ENCODE data around the gene PPIG.
A peak's percentile ranks its signal among the peaks of the same experiment; 100 is the strongest.
"Not testable (repeated sequence)": the region's sequence is repeated elsewhere in the genome, so short reads cannot be mapped to it uniquely, and the experiment has no call there.

The PPIG gene

DNA sequence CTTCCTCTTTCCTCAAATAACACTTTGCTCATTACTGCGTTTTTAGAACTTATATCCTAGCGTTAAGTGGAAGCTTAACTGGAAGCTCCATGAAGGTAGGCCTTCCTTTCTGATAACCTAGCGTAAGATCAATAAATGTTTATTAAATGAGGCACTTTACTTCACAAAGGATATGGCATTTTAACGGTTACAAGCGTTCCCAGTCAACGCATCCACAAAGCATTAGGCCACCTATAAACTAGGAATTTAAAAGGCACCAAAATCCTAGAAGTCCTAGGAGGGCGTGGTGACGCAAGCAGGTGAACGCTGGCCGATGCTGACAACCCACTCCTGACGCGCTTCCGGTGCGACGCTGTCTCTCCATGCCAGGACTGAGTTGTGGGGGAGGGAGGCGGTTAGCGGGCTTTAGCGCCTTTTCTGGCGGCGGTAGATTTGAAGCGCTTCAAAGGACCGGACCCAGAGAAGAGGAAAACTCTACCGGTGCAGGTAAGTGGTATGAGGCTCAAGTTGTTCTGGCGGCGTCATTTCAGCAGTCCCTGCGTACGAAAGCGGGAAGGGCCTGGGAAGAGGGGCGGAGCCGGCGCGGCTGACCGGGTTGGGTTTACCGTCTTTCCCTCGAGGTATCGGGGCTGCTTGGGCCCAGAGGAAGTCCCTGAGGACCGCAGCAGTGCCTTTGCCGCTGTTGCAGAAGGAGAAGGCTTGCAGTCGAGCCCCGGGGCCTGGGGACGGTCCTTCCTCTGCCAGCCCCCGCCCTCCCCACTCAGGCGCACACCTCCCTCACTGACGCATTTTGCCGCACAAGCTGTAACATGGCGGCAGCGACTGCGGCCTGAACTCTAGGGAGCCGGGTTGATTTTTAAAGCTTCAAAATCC is at the start of gene PPIG:
PPIG (plus strand) TSS at position 347 of the 873 bp plus-strand sequence. CDS start 19,691 bp downstream, outside the sequence.
- CTCF ChIA-PET: no interaction called here
- peak; percentile 89 for DNase-seq (ENCODE audit: low spot score)
- H3K27ac ChIP-seq: peak within 1 kb of the TSS; percentile 96
- POLR2A ChIA-PET (ENCODE audit: low non-redundant PET): interaction anchor here (0.5 kb wide), 1 partner anchor 20 kb away, joined by 3 read pairs; no protein-coding TSS in a partner anchor
- TF ChIP-seq, protein P1, sequence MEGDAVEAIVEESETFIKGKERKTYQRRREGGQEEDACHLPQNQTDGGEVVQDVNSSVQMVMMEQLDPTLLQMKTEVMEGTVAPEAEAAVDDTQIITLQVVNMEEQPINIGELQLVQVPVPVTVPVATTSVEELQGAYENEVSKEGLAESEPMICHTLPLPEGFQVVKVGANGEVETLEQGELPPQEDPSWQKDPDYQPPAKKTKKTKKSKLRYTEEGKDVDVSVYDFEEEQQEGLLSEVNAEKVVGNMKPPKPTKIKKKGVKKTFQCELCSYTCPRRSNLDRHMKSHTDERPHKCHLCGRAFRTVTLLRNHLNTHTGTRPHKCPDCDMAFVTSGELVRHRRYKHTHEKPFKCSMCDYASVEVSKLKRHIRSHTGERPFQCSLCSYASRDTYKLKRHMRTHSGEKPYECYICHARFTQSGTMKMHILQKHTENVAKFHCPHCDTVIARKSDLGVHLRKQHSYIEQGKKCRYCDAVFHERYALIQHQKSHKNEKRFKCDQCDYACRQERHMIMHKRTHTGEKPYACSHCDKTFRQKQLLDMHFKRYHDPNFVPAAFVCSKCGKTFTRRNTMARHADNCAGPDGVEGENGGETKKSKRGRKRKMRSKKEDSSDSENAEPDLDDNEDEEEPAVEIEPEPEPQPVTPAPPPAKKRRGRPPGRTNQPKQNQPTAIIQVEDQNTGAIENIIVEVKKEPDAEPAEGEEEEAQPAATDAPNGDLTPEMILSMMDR (conservative IDR thresholded peaks at IDR 0.05; ENCODE audit: low read depth): no peak

DNA sequence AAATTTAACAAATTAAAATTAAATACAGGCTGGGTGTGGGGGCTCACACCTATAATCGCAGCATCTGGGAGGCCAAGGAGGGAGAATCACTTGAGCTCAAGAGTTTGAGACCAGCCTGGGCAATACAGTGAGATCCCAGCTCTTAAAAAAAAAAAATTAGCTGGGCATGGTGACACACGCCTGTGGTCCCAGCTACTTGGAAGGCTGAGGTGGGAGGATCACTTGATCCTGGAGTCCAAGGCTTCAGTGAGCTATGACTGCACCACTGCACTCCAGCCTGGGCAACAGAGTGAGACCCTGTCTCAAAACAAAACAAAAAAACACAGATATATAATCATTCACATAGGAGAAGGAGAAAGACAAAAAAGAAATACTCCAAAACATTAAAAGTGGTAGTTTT is 44.7 kb upstream of the PPIG start:
- H3K27ac ChIP-seq; DNase-seq (ENCODE audit: low spot score); POLR2A ChIA-PET (ENCODE audit: low non-redundant PET): not testable (repeated sequence)
- CTCF ChIA-PET: interaction anchor here (1.1 kb wide), 1 partner anchor 12 kb away, joined by 4 read pairs; no protein-coding TSS in a partner anchor

DNA sequence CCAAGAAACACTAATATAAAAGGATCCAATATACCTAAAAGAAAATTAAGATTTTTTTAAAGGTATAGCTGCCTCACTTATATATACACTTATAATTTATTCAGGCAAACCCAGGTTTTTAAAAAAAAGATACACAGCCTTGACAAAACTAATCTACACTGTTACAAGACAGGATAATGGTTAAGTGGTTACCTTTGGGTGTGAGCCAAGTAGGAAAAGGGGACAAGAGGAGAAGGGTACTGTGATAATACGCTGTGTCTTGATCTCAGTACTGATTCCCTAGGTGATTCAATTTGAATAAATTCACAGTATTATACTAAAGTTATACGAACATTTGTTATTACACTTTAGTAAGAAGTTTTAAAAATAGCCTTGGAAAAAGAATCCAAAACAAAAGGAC is 44.0 kb upstream of the PPIG start:
- DNase-seq (ENCODE audit: low spot score): no peak
- TF ChIP-seq, protein P1 (conservative IDR thresholded peaks at IDR 0.05; ENCODE audit: low read depth): no peak
- H3K27ac ChIP-seq: no peak overlapping the region
- CTCF ChIA-PET: interaction anchor here (1.1 kb wide), 1 partner anchor 12 kb away, joined by 4 read pairs; no protein-coding TSS in a partner anchor
- POLR2A ChIA-PET (ENCODE audit: low non-redundant PET): no interaction called here

DNA sequence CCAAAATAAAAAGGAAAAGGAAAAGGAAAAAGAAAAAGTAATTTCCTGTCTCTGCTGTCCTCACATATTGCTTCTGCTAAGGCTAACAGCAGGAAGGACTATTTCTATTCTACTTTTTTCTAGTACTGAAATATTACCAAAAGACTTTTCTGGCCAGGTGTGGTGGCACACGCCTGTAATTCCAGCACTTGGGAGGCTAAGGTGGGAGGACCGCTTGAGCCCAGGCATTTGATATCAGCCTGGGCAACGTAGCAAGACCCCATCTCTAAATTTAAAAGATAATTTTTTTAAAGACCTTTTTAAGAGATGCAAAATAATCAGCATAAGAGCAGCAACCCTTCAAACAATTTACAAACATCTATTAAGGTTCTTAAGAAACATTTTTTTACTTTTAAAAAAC is 41.7 kb upstream of the PPIG start:
- TF ChIP-seq, protein P1 (conservative IDR thresholded peaks at IDR 0.05; ENCODE audit: low read depth): no peak
- DNase-seq (ENCODE audit: low spot score): no peak
- ChIA-PET POLR2A (ENCODE audit: low non-redundant PET) (no interaction called here), CTCF (no interaction called here)
- H3K27ac ChIP-seq: no peak overlapping the region

DNA sequence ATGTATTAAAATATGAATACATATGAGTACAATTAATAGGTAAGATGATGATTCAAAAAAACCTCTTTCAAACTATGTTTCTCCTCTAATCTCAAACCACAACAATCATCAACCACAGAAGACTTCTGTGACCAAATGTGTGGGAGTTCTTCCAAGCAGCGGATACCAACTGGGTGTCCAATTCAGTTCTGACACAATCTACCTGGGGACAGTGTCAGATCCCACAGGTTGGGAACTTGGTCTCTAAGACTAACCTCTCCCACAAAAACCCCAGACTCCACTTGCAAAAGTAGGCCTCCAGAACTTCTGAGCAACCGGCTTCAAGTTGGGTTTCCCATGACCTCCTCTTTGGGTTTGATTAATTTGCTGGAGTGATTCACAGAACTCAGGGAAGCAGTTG is 37.4 kb upstream of the PPIG start:
- CTCF ChIA-PET: interaction anchor here (0.5 kb wide), 1 partner anchor 12 kb away, joined by 4 read pairs; no protein-coding TSS in a partner anchor

DNA sequence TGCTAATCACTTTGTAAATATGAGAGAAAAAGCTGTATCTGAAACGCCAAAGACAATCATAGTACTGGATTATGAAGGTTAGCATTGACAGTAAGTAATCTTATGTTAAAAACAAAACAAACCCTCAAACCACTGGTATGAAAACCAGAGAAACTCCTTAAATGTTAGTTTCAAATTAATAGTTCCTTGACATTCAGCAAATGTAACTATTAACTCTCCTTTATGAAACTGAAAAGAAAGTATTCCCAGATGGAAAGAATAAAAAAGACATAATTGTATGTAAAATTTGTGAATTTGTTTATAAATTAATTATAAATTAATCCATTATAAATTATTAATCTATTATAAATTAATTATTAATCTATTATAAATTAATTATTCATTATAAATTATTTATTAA is 22.8 kb upstream of the PPIG start:
- H3K27ac ChIP-seq: no peak overlapping the region
- no peak for DNase-seq (ENCODE audit: low spot score)
- ChIA-PET CTCF (interaction anchor here (0.7 kb wide), 1 partner anchor 21 kb away, joined by 3 read pairs; no protein-coding TSS in a partner anchor), POLR2A (ENCODE audit: low non-redundant PET) (no interaction called here)
- TF ChIP-seq, protein P1 (conservative IDR thresholded peaks at IDR 0.05; ENCODE audit: low read depth): no peak

More for the DNA sequence above, 37.4 kb upstream of the PPIG start:
- DNase-seq (ENCODE audit: low spot score): no peak
- TF ChIP-seq, protein P1 (conservative IDR thresholded peaks at IDR 0.05; ENCODE audit: low read depth): no peak
- H3K27ac ChIP-seq: no peak overlapping the region
- POLR2A ChIA-PET (ENCODE audit: low non-redundant PET): no interaction called here

- POLR2A ChIA-PET (ENCODE audit: low non-redundant PET); H3K27ac ChIP-seq; CTCF ChIA-PET; DNase-seq (ENCODE audit: low spot score): not testable (repeated sequence)
Observed at GRCh38 chr2:169562084-169562483, 22.1 kb upstream of the PPIG start.
